NCI-H2196 (cell line): ENCODE results near the gene PCDHGB4.
"Not testable (repeated sequence)": the region's sequence is repeated elsewhere in the genome, so short reads cannot be mapped to it uniquely, and the experiment has no call there.

Source experiments
- DNase-seq: peaks from one replicate; lab custom pipeline; 2025; ENCODE audit not compliant: unreplicated experiment; lab: John Stamatoyannopoulos, UW

Gene PCDHGB4

DNA sequence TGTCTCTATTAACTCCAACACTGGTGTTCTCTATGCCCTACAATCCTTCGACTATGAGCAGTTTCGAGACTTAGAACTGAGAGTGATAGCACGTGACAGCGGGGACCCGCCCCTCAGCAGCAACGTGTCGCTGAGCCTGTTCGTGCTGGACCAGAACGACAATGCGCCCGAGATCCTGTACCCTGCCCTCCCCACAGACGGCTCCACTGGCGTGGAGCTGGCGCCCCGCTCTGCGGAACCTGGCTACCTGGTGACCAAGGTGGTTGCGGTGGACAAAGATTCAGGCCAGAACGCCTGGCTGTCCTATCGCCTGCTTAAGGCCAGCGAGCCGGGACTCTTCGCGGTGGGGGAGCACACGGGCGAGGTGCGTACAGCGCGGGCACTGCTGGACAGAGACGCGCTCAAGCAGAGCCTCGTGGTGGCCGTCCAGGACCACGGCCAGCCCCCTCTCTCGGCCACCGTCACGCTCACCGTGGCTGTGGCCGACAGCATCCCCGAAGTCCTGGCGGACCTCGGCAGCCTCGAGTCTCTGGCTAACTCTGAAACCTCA is 35.3 kb downstream of the PCDHGB4 start:
- DNase-seq, result no peak

DNA sequence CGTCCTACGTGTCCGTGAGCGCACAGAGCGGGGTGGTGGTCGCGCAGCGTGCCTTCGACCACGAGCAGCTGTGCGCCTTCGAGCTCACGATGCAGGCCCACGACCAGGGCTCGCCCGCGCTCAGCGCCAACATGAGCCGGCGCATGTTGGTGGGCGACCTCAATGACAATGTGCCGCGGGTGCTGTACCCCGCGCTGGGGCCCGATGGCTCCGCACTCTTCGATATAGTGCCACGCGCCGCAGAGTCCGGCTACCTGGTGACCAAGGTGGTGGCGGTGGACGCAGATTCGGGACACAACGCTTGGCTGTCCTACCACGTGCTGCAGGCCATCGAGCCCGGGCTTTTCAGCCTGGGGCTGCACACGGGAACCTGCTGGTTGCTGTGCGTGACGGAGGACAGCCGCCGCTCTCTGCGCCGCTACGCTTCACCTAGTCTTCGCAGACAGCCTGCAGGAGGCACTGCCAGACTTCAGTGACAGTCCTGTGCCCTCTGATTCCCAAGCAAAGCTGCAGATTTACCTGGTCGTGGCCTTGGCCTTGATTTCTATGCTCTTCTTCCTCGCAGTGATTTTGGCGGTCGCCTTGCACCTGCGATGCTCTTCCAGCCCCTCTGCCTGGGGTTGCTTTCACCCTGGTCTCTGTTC is 40.4 kb downstream of the PCDHGB4 start:
- DNase-seq, result no peak

DNA sequence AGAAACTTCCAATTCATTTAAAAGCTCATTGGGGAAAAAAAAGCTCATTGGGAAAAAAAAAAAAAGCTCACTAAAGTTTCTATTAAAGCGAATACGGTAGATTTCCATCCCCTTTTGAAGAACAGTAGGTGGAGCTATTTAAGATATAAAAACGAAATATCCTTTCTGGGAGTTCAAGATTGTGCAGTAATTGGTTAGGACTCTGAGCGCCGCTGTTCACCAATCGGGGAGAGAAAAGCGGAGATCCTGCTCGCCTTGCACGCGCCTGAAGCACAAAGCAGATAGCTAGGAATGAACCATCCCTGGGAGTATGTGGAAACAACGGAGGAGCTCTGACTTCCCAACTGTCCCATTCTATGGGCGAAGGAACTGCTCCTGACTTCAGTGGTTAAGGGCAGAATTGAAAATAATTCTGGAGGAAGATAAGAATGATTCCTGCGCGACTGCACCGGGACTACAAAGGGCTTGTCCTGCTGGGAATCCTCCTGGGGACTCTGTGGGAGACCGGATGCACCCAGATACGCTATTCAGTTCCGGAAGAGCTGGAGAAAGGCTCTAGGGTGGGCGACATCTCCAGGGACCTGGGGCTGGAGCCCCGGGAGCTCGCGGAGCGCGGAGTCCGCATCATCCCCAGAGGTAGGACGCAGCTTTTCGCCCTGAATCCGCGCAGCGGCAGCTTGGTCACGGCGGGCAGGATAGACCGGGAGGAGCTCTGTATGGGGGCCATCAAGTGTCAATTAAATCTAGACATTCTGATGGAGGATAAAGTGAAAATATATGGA is 43.0 kb downstream of the PCDHGB4 start, which contains the start of gene PCDHGA12:
Gene PCDHGA12 (plus strand): TSS at position 176 of the 782 bp plus-strand sequence. CDS start 253 bp downstream, at position 429.
- no peak for DNase-seq

DNA sequence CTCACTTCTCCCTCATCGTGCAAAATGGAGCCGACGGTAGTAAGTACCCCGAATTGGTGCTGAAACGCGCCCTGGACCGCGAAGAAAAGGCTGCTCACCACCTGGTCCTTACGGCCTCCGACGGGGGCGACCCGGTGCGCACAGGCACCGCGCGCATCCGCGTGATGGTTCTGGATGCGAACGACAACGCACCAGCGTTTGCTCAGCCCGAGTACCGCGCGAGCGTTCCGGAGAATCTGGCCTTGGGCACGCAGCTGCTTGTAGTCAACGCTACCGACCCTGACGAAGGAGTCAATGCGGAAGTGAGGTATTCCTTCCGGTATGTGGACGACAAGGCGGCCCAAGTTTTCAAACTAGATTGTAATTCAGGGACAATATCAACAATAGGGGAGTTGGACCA is 43.8 kb downstream of the PCDHGB4 start:
- DNase-seq, result no peak

DNA sequence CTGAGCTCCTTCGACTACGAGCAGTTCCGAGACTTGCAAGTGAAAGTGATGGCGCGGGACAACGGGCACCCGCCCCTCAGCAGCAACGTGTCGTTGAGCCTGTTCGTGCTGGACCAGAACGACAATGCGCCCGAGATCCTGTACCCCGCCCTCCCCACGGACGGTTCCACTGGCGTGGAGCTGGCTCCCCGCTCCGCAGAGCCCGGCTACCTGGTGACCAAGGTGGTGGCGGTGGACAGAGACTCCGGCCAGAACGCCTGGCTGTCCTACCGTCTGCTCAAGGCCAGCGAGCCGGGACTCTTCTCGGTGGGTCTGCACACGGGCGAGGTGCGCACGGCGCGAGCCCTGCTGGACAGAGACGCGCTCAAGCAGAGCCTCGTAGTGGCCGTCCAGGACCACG is 44.8 kb downstream of the PCDHGB4 start:
- not testable (repeated sequence) for DNase-seq

DNA sequence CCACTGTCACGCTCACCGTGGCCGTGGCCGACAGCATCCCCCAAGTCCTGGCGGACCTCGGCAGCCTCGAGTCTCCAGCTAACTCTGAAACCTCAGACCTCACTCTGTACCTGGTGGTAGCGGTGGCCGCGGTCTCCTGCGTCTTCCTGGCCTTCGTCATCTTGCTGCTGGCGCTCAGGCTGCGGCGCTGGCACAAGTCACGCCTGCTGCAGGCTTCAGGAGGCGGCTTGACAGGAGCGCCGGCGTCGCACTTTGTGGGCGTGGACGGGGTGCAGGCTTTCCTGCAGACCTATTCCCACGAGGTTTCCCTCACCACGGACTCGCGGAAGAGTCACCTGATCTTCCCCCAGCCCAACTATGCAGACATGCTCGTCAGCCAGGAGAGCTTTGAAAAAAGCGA is 45.2 kb downstream of the PCDHGB4 start:
- not testable (repeated sequence) for DNase-seq

DNA sequence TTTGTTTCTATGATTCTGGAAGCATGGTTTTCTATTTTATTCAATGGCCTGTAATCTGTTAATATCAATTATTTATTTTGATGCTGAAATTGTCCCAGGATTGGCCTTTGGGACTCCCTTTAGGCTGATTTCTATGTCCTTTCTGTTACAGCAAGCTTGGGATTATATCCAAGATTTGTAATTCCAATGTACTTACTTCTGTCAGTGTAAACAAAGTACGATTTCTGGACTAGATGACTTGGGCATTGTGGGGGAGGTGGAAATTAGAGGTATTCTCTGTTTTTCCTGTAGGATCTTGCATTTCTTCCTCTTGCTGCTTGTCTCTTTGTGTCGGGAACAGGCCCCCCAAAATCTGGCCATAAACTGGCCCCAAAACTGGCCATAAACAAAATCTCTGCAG is 46.5 kb downstream of the PCDHGB4 start:
- DNase-seq, result no peak

DNA sequence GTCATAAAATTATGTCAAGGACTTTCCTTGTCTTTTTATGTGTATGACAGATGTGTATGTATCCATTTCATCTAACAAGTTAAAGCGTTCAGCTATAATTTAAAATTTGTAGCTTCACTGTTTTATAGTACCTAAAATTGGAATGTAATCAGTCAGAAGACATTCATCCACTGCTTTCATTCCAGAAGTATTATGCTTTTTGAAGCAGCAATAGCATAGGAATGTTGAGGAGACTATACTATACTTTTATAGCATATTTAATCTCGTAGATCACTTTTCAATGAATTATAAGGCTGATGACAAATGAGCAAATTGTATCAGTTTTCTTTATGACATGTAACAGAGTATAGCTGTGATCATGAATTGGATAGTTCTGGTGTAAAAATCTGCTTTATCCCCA is 49.7 kb downstream of the PCDHGB4 start:
- DNase-seq, result no peak

DNA sequence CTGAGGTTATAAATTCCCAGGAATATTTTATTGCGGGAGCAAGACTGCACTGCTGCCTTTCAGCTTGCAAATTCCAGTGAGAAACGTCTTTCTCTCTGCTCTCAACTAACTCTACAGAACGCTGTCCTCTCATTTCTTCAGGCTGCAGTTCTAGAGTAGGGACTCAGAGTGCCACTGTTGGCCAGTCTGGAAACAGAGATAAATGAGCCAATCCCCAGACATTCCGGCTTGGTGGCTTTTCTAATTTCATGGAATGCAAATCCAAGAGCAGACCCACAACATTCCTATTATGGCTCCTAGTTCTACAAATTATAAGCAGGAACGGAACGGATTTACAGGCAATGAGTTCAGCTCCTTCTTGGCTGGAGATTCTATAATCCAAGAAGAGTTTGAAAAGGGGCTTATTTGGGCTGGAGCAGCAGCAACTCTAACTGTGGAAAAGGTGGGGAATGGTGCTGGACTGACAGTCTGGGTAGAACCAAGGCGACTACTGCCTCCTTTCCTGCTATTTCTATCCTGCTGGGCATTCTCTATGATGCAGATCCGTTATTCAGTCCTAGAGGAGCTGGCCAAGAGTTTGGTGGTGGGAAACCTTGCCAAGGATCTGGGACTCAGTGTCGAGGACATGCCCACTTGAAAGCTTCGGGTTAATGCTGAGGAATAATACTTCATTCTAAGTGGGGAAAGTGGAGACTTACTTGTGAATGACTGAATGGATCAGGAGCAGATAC is 52.1 kb downstream of the PCDHGB4 start:
- no peak for DNase-seq
